PC-9 (cell line): ENCODE results near the gene TBCD. TPM values are rescaled to one million over a fixed set of nuclear protein-coding genes. Genes with fewer than 3 reads are reported as not detected.

Experiments
- BruUV-seq: library from RNA; stranded (reverse); fragments of 400-500 nt; replicated peaks from 2 replicates; lab custom pipeline; 2021; lab: Mats Ljungman, UMichigan
- CTCF ChIA-PET: fragments of 300-600 bp; sonication (Branson Sonifier 250); formaldehyde crosslinking; loops from one replicate; lab custom pipeline; 2022; ENCODE audit warnings: antibody characterized with exemption; lab: Charles Lee
- POLR2A ChIA-PET: fragments of 300-600 bp; sonication (Branson Sonifier 250); formaldehyde crosslinking; loops from one replicate; lab custom pipeline; 2022; ENCODE audit warnings: antibody characterized with exemption; ENCODE audit not compliant: unreplicated experiment; lab: Charles Lee
- DNase-seq, 2 experiments: peaks; one replicate each; pipeline versions ENCODE4 v3.0.0 to v3.0.0-alpha.2; 2015 to 2022; ENCODE audit warnings: mixed read lengths in 1 of 2
- H2AFZ ChIP-seq: fragments of 200-600 bp; sonication (generic); 2 replicates; pipeline ENCODE4 v1.8.1; 2017; ENCODE audit warnings: antibody characterized with exemption
- H3F3A ChIP-seq: fragments of 200-600 bp; sonication (generic); 2 replicates; pipeline ENCODE4 v1.8.1; 2017; ENCODE audit warnings: antibody characterized with exemption, mild to moderate bottlenecking, low read depth; ENCODE audit not compliant: insufficient read depth
- H3K27ac ChIP-seq: fragments of 200-600 bp; sonication (generic); 2 replicates; pipeline ENCODE4 v1.6.1; 2016; ENCODE audit warnings: mixed run types
- H3K27me3 ChIP-seq: fragments of 200-600 bp; sonication (generic); 2 replicates; pipeline ENCODE4 v1.6.1; 2016; ENCODE audit warnings: low read depth, mixed run types; ENCODE audit not compliant: insufficient read depth
- H3K36me3 ChIP-seq: fragments of 200-600 bp; sonication (generic); 2 replicates; pipeline ENCODE4 v1.6.1; 2016; ENCODE audit warnings: low read depth, mixed run types
- H3K4me1 ChIP-seq: fragments of 200-600 bp; sonication (generic); replicated peaks from 2 replicates; pipeline ENCODE4 v1.6.1; 2016; ENCODE audit warnings: mixed run types; ENCODE audit not compliant: insufficient read depth
- H3K4me2 ChIP-seq: fragments of 200-600 bp; sonication (generic); 2 replicates; pipeline ENCODE4 v1.6.1; 2017; ENCODE audit warnings: mixed run types
- H3K4me3 ChIP-seq: fragments of 200-600 bp; sonication (generic); 2 replicates; pipeline ENCODE4 v1.6.1; 2016; ENCODE audit warnings: mixed run types
- H3K79me2 ChIP-seq: fragments of 200-600 bp; sonication (generic); 2 replicates; pipeline ENCODE4 v1.6.1; 2017; ENCODE audit warnings: low read depth, mixed run types
- H3K9me2 ChIP-seq: fragments of 200-600 bp; sonication (generic); 2 replicates; pipeline ENCODE4 v1.8.1; 2017; ENCODE audit warnings: mild to moderate bottlenecking; ENCODE audit not compliant: insufficient read depth
- H3K9me3 ChIP-seq: fragments of 200-600 bp; sonication (generic); 2 replicates; pipeline ENCODE4 v1.8.1; 2016; ENCODE audit warnings: low read depth; ENCODE audit not compliant: insufficient read depth
- H4K20me1 ChIP-seq: fragments of 200-600 bp; sonication (generic); 2 replicates; pipeline ENCODE4 v1.8.1; 2017; ENCODE audit not compliant: insufficient read depth
- EZH2 ChIP-seq: fragments of 200-600 bp; sonication (generic); IDR thresholded peaks from 2 replicates; pipeline ENCODE4 v1.8.0; 2017; ENCODE audit warnings: antibody characterized with exemption, low read depth
- intact Hi-C: fragments of 100-400 bp; cut with micrococcal nuclease; formaldehyde crosslinking; loops from one replicate; pipeline ENCODE4 v1.10.0; 2022; ENCODE audit not compliant: unreplicated experiment
- total RNA-seq: library from RNA; stranded (reverse); gene quantifications from 2 replicates; pipeline ENCODE4 v1.2.3, GENCODE V29; 2021
- TF ChIP-seq, protein P1 (sequence below): fragments of 200-600 bp; sonication (generic); conservative IDR thresholded peaks from 2 replicates; pipeline ENCODE4 v1.6.1; 2017; ENCODE audit warnings: mixed run types, antibody characterized with exemption, mild to moderate bottlenecking, moderate library complexity

TBCD gene
- total RNA-seq, 1 experiment from 2014 or later: 115 TPM

DNA sequence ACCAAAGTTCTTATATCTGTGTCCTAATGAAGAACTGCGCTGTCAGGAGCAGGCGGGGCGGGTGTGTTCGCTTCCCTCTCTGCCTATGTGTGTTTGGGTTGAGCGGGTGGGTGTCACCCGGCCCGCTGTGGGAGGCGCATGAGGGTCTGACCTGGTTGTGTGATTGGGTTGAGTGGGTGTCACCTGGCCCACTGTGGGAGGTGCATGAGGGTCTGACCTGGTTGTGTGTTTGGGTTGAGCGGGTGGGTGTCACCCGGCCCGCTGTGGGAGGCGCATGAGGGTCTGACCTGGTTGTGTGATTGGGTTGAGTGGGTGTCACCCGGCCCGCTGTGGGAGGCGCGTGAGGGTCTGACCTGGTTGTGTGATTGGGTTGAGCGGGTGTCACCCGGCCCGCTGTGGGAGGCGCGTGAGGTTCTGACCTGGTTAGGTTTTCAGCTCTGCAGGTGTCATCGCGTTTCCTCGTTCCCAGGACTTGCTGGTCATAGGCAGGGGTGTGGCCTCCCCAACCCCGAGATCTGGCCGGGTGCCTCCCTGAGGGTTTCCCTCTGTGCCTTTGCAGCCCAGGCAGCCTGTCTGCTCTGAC lies 157.5 kb downstream of the TBCD start:
- no peaks in the 10 kb centered on the region for H3K9me3 ChIP-seq
- H3K79me2 ChIP-seq: no peaks in the 10 kb centered on the region
- POLR2A ChIA-PET: no interaction called here
- no peaks in the 10 kb centered on the region for H3F3A ChIP-seq
- no TSS peak for BruUV-seq
- CTCF ChIA-PET: no interaction called here
- no peaks in the 10 kb centered on the region for H3K9me2 ChIP-seq
- H4K20me1 ChIP-seq: no peaks in the 10 kb centered on the region
- no peak overlapping the region for H3K4me3 ChIP-seq
- intact Hi-C loops: no loop called here
- H3K4me1 ChIP-seq: no peaks in the 10 kb centered on the region
- TF ChIP-seq, protein P1, sequence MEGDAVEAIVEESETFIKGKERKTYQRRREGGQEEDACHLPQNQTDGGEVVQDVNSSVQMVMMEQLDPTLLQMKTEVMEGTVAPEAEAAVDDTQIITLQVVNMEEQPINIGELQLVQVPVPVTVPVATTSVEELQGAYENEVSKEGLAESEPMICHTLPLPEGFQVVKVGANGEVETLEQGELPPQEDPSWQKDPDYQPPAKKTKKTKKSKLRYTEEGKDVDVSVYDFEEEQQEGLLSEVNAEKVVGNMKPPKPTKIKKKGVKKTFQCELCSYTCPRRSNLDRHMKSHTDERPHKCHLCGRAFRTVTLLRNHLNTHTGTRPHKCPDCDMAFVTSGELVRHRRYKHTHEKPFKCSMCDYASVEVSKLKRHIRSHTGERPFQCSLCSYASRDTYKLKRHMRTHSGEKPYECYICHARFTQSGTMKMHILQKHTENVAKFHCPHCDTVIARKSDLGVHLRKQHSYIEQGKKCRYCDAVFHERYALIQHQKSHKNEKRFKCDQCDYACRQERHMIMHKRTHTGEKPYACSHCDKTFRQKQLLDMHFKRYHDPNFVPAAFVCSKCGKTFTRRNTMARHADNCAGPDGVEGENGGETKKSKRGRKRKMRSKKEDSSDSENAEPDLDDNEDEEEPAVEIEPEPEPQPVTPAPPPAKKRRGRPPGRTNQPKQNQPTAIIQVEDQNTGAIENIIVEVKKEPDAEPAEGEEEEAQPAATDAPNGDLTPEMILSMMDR: no peak
- TF ChIP-seq EZH2: no peak
- no peak overlapping the region for H3K27ac ChIP-seq
- no peaks in the 10 kb centered on the region for H3K36me3 ChIP-seq
- H2AFZ ChIP-seq: no peak overlapping the region
- no peak overlapping the region for H3K4me2 ChIP-seq
- no peak for DNase-seq
- no peaks in the 10 kb centered on the region for H3K27me3 ChIP-seq

DNA sequence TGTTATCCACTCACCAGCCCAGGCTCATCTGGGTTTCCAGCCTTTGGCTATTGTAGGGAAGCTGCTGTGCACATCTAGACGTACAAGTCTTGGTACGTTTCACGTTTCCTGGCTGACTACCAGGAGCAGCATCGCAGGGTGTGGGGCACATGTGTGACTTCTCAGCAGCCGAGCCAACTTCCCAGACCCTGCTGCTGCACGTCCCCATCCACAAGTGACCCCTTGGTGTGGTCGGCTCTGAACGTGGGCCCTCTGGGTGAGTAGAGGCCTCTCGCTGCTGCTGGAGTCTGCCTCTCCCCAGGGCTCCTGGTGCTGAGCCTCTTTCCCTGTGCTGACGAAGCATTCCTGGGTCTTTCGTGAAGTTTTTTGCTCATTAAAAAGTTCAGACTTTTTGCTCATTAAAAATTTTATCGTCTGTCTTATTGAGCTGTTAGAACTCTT lies 158.2 kb downstream of the TBCD start:
- Histone ChIP-seq H3K36me3 (no peaks in the 10 kb centered on the region), H3K4me2 (no peak overlapping the region), H2AFZ (no peak overlapping the region), H3K27ac (no peak overlapping the region), H3K79me2 (no peaks in the 10 kb centered on the region), H3F3A (no peaks in the 10 kb centered on the region), H3K4me1 (no peaks in the 10 kb centered on the region), H4K20me1 (no peaks in the 10 kb centered on the region), H3K9me2 (no peaks in the 10 kb centered on the region), H3K4me3 (no peak overlapping the region), H3K9me3 (no peaks in the 10 kb centered on the region), H3K27me3 (no peaks in the 10 kb centered on the region)
- TF ChIP-seq EZH2: no peak
- TF ChIP-seq, protein P1: no peak
- ChIA-PET POLR2A (no interaction called here), CTCF (no interaction called here)
- BruUV-seq: no TSS peak
- DNase-seq: no peak
- intact Hi-C loops: no loop called here

DNA sequence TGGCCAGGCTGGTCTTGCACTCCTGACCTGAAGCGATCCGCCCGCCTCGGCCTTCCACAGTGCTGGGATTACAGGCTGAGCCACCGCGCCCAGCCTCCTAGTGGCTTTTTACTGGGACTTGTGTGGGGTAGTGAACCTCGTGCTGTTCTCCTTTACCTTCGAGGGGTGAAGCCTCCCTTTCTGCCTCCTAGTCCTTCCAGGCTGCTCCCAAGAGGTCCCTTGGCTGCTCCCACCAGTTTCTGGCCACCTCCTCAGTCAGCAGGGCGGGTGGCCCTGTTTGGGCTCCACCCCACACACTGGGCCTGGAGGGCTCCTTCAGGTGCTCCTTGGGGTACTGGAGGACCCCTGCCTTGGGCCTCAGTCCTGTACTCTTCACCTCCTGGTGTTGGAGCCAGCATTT lies 158.9 kb downstream of the TBCD start:
- Histone ChIP-seq H3K4me3 (no peak overlapping the region), H3K79me2 (no peaks in the 10 kb centered on the region), H3K9me3 (no peaks in the 10 kb centered on the region), H3K27me3 (no peaks in the 10 kb centered on the region), H3F3A (no peaks in the 10 kb centered on the region), H4K20me1 (no peaks in the 10 kb centered on the region), H2AFZ (no peak overlapping the region), H3K4me1 (no peaks in the 10 kb centered on the region), H3K9me2 (no peaks in the 10 kb centered on the region), H3K27ac (no peak overlapping the region), H3K36me3 (no peaks in the 10 kb centered on the region), H3K4me2 (no peak overlapping the region)
- no peak for TF ChIP-seq EZH2
- TF ChIP-seq, protein P1: no peak
- ChIA-PET POLR2A (no interaction called here), CTCF (no interaction called here)
- intact Hi-C loops: no loop called here
- no peak for DNase-seq
- BruUV-seq: no TSS peak
